ENCODE results near the gene MUC5AC.
A peak's percentile ranks its signal among the peaks of the same experiment; 100 is the strongest.
"Not testable (repeated sequence)": the region's sequence is repeated elsewhere in the genome, so short reads cannot be mapped to it uniquely, and the experiment has no call there.

Gene MUC5AC

GRCh38 chr11:1147792-1148191 is 10.0 kb upstream of the MUC5AC start:
- DNase-seq (ENCODE audit: low read depth): no peak

GRCh38 chr11:1148752-1149180 is 9.0 kb upstream of the MUC5AC start:
- DNase-seq (ENCODE audit: low read depth): no peak

GRCh38 chr11:1149545-1149944 is 8.2 kb upstream of the MUC5AC start:
- DNase-seq (ENCODE audit: low read depth): no peak

- no peak for DNase-seq (ENCODE audit: low read depth)
Observed at GRCh38 chr11:1150116-1150515, 7.6 kb upstream of the MUC5AC start.

- no peak for DNase-seq (ENCODE audit: low read depth)
Observed at GRCh38 chr11:1150769-1151365, 6.9 kb upstream of the MUC5AC start.

GRCh38 chr11:1151366-1152315 is 6.1 kb upstream of the MUC5AC start:
- no peak for DNase-seq (ENCODE audit: low read depth)

- DNase-seq (ENCODE audit: low read depth): no peak
Observed at GRCh38 chr11:1152316-1153104, 5.2 kb upstream of the MUC5AC start.

- no peak for DNase-seq (ENCODE audit: low read depth)
Observed at GRCh38 chr11:1153105-1153950, 4.4 kb upstream of the MUC5AC start.

- DNase-seq (ENCODE audit: low read depth): peak; percentile 60
Observed at GRCh38 chr11:1153951-1154493, 3.7 kb upstream of the MUC5AC start.

- not testable (repeated sequence) for DNase-seq (ENCODE audit: low read depth)
Observed at GRCh38 chr11:1154656-1155055, 3.1 kb upstream of the MUC5AC start.

GRCh38 chr11:1155274-1155693 is 2.5 kb upstream of the MUC5AC start:
- DNase-seq (ENCODE audit: low read depth): no peak

GRCh38 chr11:1156506-1157340 is 1.0 kb upstream of the MUC5AC start:
- no peak for DNase-seq (ENCODE audit: low read depth)

- DNase-seq (ENCODE audit: low read depth): no peak
Observed at GRCh38 chr11:1157341-1157644, 460 bp upstream of the MUC5AC start.

- DNase-seq (ENCODE audit: low read depth): no peak
Observed at GRCh38 chr11:1158681-1159487, 1.1 kb downstream of the MUC5AC start.

- not testable (repeated sequence) for DNase-seq (ENCODE audit: low read depth)
Observed at GRCh38 chr11:1159488-1160220, 1.9 kb downstream of the MUC5AC start.

- no peak for DNase-seq (ENCODE audit: low read depth)
Observed at GRCh38 chr11:1160231-1161101, 2.7 kb downstream of the MUC5AC start.

GRCh38 chr11:1161410-1162137 is 3.8 kb downstream of the MUC5AC start:
- no peak for DNase-seq (ENCODE audit: low read depth)
